DMS153 treated with DMSO at 0.1 percent for 48 hours (cell line): ENCODE results near the gene PKHD1.
"Not testable (repeated sequence)": the region's sequence is repeated elsewhere in the genome, so short reads cannot be mapped to it uniquely, and the experiment has no call there.

Experiments
- DNase-seq: peaks from one replicate; lab custom pipeline; 2025; ENCODE audit not compliant: unreplicated experiment; lab: John Stamatoyannopoulos, UW

The PKHD1 gene

DNA sequence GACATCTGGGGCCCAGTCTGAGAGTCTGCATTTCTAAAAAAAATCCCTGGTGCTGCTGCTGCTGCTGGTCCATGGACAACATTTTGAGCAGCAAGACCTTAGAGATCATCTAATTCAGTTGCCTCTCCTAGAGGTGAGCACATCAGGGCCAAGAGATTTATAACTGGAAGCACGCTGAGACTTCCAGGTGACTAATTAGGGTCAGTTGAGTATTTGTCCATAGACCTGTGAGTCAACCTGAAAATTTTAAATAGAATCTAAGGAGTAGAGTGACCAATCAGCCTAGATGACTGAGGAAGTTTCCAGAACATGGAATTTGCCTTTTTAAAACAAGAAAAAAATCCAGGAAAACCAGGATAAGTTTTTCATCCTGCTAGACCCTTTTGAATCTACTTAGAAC is 221.4 kb downstream of the PKHD1 start:
- DNase-seq = no peak

- DNase-seq = no peak
Measured at GRCh38 chr6:51865176-51865575, 222.2 kb downstream of the PKHD1 start.

GRCh38 chr6:51857134-51857533 is 230.3 kb downstream of the PKHD1 start:
- no peak for DNase-seq

DNA sequence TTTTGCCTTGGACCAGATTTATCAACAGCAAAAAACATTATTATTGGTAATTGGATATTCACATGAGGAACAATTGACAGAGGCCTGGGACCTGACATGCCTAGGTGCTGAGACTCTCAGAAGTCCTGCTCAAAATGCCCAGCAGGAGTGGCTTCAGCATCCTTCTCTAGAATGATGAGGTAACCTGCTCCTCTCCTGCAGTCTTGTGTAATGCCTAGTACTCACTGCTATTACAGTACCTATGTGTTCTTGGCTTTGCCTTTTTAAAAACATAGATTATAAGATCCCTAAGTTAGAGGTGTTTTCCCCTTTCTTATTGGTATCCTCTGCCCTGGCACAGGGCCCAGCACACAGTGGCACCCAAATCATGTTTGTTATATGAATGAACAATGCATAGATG is 230.9 kb downstream of the PKHD1 start:
- no peak for DNase-seq

GRCh38 chr6:51855310-51856082 is 231.9 kb downstream of the PKHD1 start:
- DNase-seq = peak; percentile 85

GRCh38 chr6:51854876-51855275 is 232.5 kb downstream of the PKHD1 start:
- DNase-seq = no peak

DNA sequence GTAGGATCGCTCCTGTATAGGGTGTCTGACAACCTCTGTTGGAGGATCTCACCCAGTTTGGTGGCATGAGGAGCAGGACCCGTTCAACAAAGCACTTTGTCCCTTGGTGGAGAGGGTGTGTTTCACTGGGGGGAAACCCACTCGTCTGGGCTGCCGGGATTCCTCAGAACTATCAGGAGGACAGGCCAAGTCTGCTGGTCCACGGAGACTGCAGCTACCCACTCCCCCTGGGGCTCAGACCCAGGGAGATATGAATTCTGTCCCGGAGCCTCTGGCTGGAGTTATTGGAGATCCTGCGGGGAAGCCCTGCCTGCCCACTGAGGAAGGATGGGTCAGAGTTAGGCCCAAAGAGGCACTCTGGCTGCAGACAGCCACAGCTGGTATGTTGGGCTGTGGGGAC is 233.1 kb downstream of the PKHD1 start:
- no peak for DNase-seq

GRCh38 chr6:51853109-51853508 is 234.3 kb downstream of the PKHD1 start:
- DNase-seq = not testable (repeated sequence)

- DNase-seq = no peak
Measured at GRCh38 chr6:51846531-51846930, 240.9 kb downstream of the PKHD1 start.

- DNase-seq = peak; percentile 35
Measured at GRCh38 chr6:51844336-51844735, 243.1 kb downstream of the PKHD1 start.

- no peak for DNase-seq
Measured at GRCh38 chr6:51843456-51844056, 243.9 kb downstream of the PKHD1 start.

DNA sequence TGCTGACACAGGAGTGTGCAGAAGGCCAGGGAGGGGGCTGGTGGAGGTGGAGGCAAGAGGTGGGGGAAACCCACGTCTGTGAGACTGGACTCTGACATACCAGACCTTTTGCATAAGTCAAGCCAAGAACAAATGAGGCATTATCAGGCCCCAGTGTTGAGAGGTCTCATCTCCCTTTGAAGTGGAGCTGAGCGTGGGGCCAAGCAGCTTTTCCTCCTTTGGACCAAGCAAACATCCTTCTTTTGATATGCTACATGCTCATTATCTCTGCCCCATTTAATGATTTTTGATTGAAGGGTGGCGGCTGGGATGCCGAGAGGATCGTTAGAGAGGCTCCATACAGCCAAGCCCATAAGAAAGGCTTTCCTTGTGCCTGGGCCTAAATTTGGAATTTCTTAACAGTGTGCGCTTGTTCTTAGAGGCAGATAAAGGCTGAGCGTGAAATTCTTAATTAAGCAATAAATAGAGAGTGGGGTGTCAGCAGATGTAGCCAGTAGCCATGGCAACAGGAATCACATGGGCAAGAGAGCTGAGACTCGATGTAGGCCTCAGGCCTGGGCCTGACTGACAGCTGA is 244.5 kb downstream of the PKHD1 start:
- no peak for DNase-seq

DNA sequence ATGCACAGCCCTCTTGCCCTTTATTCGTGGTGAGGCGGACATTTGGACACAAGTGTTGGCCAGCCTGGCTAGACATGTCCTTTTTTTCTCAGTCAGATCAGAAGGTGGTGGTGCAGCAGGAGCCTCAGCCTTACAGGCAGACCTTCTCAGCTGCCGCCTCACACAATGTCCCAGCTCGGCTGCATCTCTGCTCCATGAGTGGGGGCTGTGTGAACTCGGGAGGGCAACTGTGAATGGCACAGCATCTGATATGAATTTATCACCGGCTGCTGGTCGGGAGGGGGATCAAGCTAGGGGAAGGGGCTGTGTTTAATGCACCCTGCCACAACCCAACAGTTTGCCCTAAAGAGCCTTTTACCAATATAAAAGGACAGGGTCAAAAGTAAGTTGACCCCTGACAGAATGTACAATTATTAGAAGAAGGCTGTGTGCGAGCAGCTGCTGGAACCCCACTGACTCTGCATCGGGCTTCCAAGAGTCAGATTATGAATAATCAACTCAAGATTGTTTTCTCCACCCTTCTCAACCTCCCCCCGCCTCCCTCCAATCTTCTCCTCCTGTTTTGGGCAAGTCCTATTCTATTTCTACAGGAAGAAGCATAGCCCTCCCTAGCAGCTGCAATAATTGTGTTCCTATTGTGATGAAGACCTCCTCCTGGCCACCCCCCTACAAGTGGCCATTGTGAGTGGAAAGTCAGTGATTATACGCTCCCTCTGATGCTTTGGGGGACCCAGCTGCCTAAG is 245.2 kb downstream of the PKHD1 start:
- DNase-seq = no peak

DNA sequence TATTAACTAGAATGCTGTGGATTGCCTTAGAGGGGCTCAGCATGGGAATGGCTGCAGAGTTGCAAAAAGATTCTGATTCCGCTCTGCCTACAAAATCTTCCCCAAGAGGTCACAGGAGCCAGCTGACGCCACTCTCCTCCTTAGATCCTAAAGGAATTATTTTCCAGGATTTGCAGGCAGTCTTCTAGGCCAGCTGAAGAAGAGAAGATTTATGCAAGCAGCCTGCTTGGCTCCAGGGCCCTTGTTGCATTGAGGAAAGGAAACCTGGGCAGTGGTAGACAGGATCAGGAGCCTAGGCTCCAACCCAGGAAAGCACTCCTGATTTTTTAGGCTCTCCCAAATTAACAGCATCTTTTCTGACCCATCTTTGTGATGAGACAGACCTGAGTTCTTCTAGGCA is 245.8 kb downstream of the PKHD1 start:
- no peak for DNase-seq

- no peak for DNase-seq
Measured at GRCh38 chr6:51839726-51840374, 247.6 kb downstream of the PKHD1 start.

DNA sequence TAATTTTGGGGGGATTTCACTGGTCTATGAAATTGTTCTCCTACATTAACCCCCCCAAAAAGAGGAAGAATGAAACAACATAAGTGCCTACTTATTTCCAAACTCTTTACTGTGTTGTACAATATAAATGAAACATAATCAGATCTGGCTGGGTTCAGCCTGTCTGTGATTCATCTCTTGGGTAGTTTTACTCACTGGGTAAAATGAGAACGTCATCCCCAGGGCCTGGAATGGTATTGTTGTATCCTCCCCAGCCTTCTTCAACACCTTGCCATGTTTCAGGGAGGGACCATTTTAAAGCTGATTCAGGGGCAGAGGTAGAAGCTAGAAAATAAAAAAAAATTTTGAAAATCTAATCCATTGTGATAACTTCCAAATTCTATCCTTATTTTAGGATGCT is 256.7 kb downstream of the PKHD1 start:
- no peak for DNase-seq

DNA sequence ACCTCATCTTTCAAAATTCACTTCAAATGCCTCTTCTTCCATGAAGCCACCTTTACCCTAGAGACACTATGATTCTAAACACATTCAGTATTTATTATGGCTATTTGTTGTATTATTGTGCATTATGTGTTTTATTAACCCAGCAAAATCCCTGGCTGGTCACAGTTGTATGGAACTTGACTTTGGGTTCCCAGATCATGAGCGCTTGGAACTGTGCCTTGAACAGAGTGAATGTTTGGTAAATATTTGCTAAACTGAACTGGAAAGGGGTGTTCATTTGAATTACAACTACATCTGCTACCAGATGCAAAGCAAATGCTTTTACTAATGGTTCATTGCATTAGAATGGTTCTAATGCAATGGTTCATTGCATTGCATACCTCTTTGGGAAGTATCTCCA is 259.8 kb downstream of the PKHD1 start:
- no peak for DNase-seq

GRCh38 chr6:51824940-51825339 is 262.5 kb downstream of the PKHD1 start:
- no peak for DNase-seq

DNA sequence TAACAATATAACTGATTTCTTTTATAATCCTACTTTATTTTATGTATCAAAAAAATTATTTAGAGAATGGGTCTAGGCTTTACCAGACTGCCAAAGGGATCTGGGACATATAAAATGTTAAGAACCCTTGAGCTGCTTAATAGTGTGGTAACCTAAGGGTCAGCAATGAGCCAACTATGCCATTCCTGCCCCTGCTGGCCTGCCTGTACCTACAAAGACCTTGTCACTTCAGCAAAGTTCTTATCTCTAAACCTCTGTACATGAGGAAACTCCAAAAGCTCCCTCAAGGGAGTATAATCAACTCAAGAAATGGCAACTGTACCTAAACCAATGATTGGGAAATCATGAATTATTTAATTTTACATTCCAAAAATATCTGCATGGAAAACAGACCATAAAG is 266.9 kb downstream of the PKHD1 start:
- DNase-seq = no peak

DNA sequence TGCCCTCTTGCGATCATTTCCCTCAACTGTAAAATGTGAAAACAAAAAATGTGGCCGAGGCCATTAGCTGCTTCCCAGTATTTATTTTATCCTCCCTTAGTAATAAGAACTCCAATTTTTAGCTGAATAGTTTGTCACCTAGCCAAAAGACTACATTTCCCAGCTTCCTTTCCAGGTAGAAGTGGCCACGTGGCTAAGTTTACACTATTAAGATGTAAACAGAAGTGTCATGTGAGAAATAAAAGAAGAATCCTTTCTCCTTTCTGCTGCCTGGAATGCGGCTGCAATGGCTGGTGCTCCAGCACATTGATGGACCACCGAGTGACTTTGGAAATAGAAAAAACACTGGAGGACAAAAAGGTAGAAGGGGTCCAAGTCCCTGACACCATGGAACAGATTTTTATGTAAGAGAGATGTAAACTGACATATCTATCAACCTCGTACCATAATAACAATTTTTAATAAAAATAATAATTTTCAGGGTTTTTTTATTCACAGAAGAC is 268.8 kb downstream of the PKHD1 start:
- DNase-seq = peak; percentile 10

DNA sequence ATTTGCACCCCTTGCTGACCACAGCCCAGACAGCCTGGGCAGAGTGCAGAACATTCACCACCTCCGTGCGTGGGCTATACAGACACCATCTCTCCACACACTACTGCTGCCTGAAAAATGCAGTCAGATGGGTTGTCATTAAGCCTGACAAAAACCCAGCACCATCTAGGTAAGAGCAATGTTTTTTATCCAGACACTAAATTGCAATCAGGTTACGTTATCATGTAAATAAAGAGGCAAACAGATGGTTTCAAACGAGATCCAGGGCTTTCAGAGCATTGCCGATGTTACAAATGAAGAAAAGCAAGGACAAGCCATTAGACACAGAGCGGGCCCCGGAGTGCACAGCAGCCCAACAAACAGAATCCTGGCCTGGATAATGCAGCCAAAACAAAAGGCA is 269.6 kb downstream of the PKHD1 start:
- peak; percentile 7 for DNase-seq
